HCT116 (cell line): ENCODE measurements around the gene TCF12. TPM values are rescaled to one million over a fixed set of nuclear protein-coding genes. Genes with fewer than 3 reads are reported as not detected.

Experiments
- ATAC-seq: fragments of 200-7000 bp; cut with Tn5 transposase; 2 replicates; pipeline ENCODE4 v1.9.1; 2020; ENCODE audit warnings: mild to moderate bottlenecking, moderate library complexity
- BruUV-seq: library from RNA; stranded (reverse); fragments of 400-500 nt; replicated peaks from 2 replicates; lab custom pipeline; 2021; lab: Mats Ljungman, UMichigan
- CTCF ChIA-PET: fragments of 300-600 bp; sonication (Branson Sonifier 250); formaldehyde crosslinking; loops from one replicate; lab custom pipeline; 2021; ENCODE audit warnings: antibody characterized with exemption; lab: Charles Lee
- POLR2A ChIA-PET: fragments of 300-600, 350-600 bp; sonication (Branson Sonifier 250); formaldehyde crosslinking; loops from one replicate; lab custom pipeline; 2021; ENCODE audit warnings: antibody characterized with exemption; lab: Charles Lee
- RAD21 ChIA-PET, 2 experiments: fragments of 300-600 bp; sonication (Branson Sonifier 250); formaldehyde crosslinking; loops; one replicate each; lab custom pipeline; 2023; ENCODE audit warnings: low total read pairs in 2 of 2; ENCODE audit not compliant: uncharacterized antibody in 2 of 2, unreplicated experiment in 2 of 2, low non-redundant PET in 1 of 2; lab: Charles Lee
- DNase-seq: peaks from one replicate; pipeline ENCODE4 v3.0.0-alpha.2; 2010; ENCODE audit warnings: low read depth, low spot score
- H2AFZ ChIP-seq: fragments of 200-600 bp; shearing (Covaris generic), sonication (generic); 2 replicates; pipeline ENCODE4 v1.6.1; 2017; ENCODE audit warnings: low read depth, mixed run types, mixed read lengths, antibody characterized with exemption, low read length; ENCODE audit not compliant: poor library complexity, severe bottlenecking
- H3K27ac ChIP-seq: 2 replicates; pipeline ENCODE4 v1.5.1; 2012; ENCODE audit warnings: low read depth, low read length
- H3K27me3 ChIP-seq: fragments of 200-600 bp; sonication (generic); 2 replicates; pipeline ENCODE4 v1.6.1; 2016; ENCODE audit warnings: mixed run types, low read length, mixed read lengths; ENCODE audit not compliant: insufficient read depth
- H3K36me3 ChIP-seq, 2 experiments: fragments of 200-500 bp in 1 of 2; fragments of 200-600 bp in 1 of 2; sonication (Bioruptor generic) in 1 of 2; sonication (generic) in 1 of 2; 2 replicates each; pipeline versions ENCODE4 v1.5.1 to v1.6.1; 2014 to 2016; ENCODE audit warnings: low read length in 2 of 2, inconsistent platforms in 1 of 2, mixed read lengths in 1 of 2, mixed run types in 1 of 2; ENCODE audit not compliant: insufficient read depth in 2 of 2, control insufficient read depth in 1 of 2
- H3K4me1 ChIP-seq, 2 experiments: fragments of 200-600 bp in 1 of 2; sonication (generic) in 1 of 2; 2 replicates each; pipeline versions ENCODE4 v1.5.1 to v1.6.1; 2012 to 2017; ENCODE audit warnings: low read length in 2 of 2, inconsistent platforms in 1 of 2, mild to moderate bottlenecking in 1 of 2, mixed read lengths in 1 of 2, mixed run types in 1 of 2, moderate library complexity in 1 of 2; ENCODE audit not compliant: insufficient read depth in 2 of 2, control insufficient read depth in 1 of 2
- H3K4me2 ChIP-seq: fragments of 200-600 bp; sonication (generic); 2 replicates; pipeline ENCODE4 v1.6.1; 2017; ENCODE audit warnings: mixed run types, low read length, mixed read lengths
- H3K4me3 ChIP-seq, 2 experiments: fragments of 200-600 bp in 1 of 2; sonication (generic) in 1 of 2; replicated peaks in 1 of 2; 2 replicates each; pipeline ENCODE4 v1.5.1; 2011 to 2016; ENCODE audit warnings: low read length in 2 of 2, control low read depth in 1 of 2, low read depth in 1 of 2, mild to moderate bottlenecking in 1 of 2, mixed read lengths in 1 of 2, mixed run types in 1 of 2
- H3K79me2 ChIP-seq: fragments of 200-600 bp; sonication (generic); 2 replicates; pipeline ENCODE4 v1.6.1; 2017; ENCODE audit warnings: mild to moderate bottlenecking, mixed run types, low read length, moderate library complexity, mixed read lengths; ENCODE audit not compliant: insufficient read depth
- H3K9ac ChIP-seq: fragments of 200-600 bp; sonication (generic); 2 replicates; pipeline ENCODE4 v1.6.1; 2016; ENCODE audit warnings: low read length, mixed read lengths
- H3K9me2 ChIP-seq: fragments of 200-600 bp; sonication (generic), shearing (Covaris generic); 2 replicates; pipeline ENCODE4 v1.6.1; 2017; ENCODE audit warnings: mixed run types, mild to moderate bottlenecking, moderate library complexity; ENCODE audit not compliant: insufficient read depth
- H3K9me3 ChIP-seq, 2 experiments: fragments of 200-500 bp in 1 of 2; fragments of 200-600 bp in 1 of 2; sonication (Bioruptor generic) in 1 of 2; sonication (generic) in 1 of 2; 2 replicates each; pipeline ENCODE4 v1.6.1; 2014 to 2017; ENCODE audit warnings: low read length in 2 of 2, mixed read lengths in 2 of 2, inconsistent platforms in 1 of 2, low read depth in 1 of 2, mild to moderate bottlenecking in 1 of 2, mixed run types in 1 of 2, moderate library complexity in 1 of 2; ENCODE audit not compliant: control insufficient read depth in 1 of 2, insufficient read depth in 1 of 2
- H4K20me1 ChIP-seq: fragments of 200-600 bp; sonication (generic), shearing (Covaris generic); 2 replicates; pipeline ENCODE4 v1.6.1; 2017; ENCODE audit warnings: mixed run types, mild to moderate bottlenecking, moderate library complexity; ENCODE audit not compliant: insufficient read depth
- ATF3 ChIP-seq: IDR thresholded peaks from 2 replicates; pipeline ENCODE4 v1.6.1; 2012
- CBX3 ChIP-seq: IDR thresholded peaks from 2 replicates; pipeline ENCODE4 v1.6.1; 2012; ENCODE audit warnings: low read depth
- CEBPB ChIP-seq: IDR thresholded peaks from 2 replicates; pipeline ENCODE4 v1.6.1; 2012; ENCODE audit warnings: low read depth
- CTCF ChIP-seq, 3 experiments: fragments of 200-600 bp in 1 of 3; sonication (generic) in 1 of 3; IDR thresholded peaks in 2 of 3; conservative IDR thresholded peaks in 1 of 3; 2 replicates each; pipeline ENCODE4 v1.5.1; 2012 to 2017; ENCODE audit warnings: low read depth in 2 of 3, low read length in 2 of 3, antibody characterized with exemption in 1 of 3, borderline replicate concordance in 1 of 3, control low read depth in 1 of 3, mild to moderate bottlenecking in 1 of 3, mixed read lengths in 1 of 3, mixed run types in 1 of 3, moderate library complexity in 1 of 3; ENCODE audit not compliant: insufficient read depth in 1 of 3
- EZH2 ChIP-seq: fragments of 200-600 bp; sonication (generic); IDR thresholded peaks from 2 replicates; pipeline ENCODE4 v1.6.1; 2017; ENCODE audit warnings: antibody characterized with exemption, mixed run types
- JUND ChIP-seq: IDR thresholded peaks from 2 replicates; pipeline ENCODE4 v1.6.1; 2012
- MAX ChIP-seq: IDR thresholded peaks from 2 replicates; pipeline ENCODE4 v1.6.1; 2012
- POLR2A ChIP-seq: IDR thresholded peaks from 2 replicates; pipeline ENCODE4 v1.7.0; 2011; ENCODE audit warnings: borderline replicate concordance; ENCODE audit not compliant: insufficient read depth, insufficient read length; ENCODE audit errors: extremely low read depth
- SIN3A ChIP-seq: IDR thresholded peaks from 2 replicates; pipeline ENCODE4 v1.6.1; 2012; ENCODE audit warnings: low read depth
- SRF ChIP-seq: IDR thresholded peaks from 2 replicates; pipeline ENCODE4 v1.6.1; 2012; ENCODE audit warnings: low read depth
- YY1 ChIP-seq: IDR thresholded peaks from 2 replicates; pipeline ENCODE4 v1.6.1; 2011; ENCODE audit warnings: low read length, low read depth, moderate library complexity, mild to moderate bottlenecking; ENCODE audit not compliant: insufficient replicate concordance; ENCODE audit errors: extremely low read depth
- intact Hi-C: fragments of 100-400 bp; cut with micrococcal nuclease; formaldehyde crosslinking; loops from 2 replicates; pipeline ENCODE4 v1.10.0; 2022
- total RNA-seq: library from RNA; stranded (reverse); gene quantifications from one replicate; pipeline ENCODE4 v1.2.1, GENCODE V29; 2021; ENCODE audit not compliant: unreplicated experiment

Gene TCF12
- total RNA-seq, 1 experiment from 2014 or later: 71.6 TPM

- no peak for TF ChIP-seq CBX3
- no peak for TF ChIP-seq ATF3
- TF ChIP-seq SIN3A: no peak
- TF ChIP-seq EZH2: no peak
- TF ChIP-seq YY1: no peak
- TF ChIP-seq SRF: no peak
- TF ChIP-seq, all 23 proteins: peak for 0
- no TSS peak for BruUV-seq
- ChIA-PET RAD21 (no interaction called here), POLR2A (no interaction called here), CTCF (no interaction called here)
- H3K4me2 ChIP-seq: no peak overlapping the region
- H3K9me3 ChIP-seq: no peaks in the 10 kb centered on the region
- no peak overlapping the region for H3K9ac ChIP-seq
- H3K27ac ChIP-seq: no peak overlapping the region
- no peak overlapping the region for H3K4me3 ChIP-seq
- H3K27me3 ChIP-seq: no peaks in the 10 kb centered on the region
- intact Hi-C loops: loop anchor here (5.0 kb wide), 1 partner anchor 57 kb away; no protein-coding TSS in a partner anchor
- no peaks in the 10 kb centered on the region for H3K4me1 ChIP-seq
- ATAC-seq (no peak), DNase-seq (no peak)
- H4K20me1 ChIP-seq: no peaks in the 10 kb centered on the region
- no peak overlapping the region for H2AFZ ChIP-seq
- no peaks in the 10 kb centered on the region for H3K79me2 ChIP-seq
- no peaks in the 10 kb centered on the region for H3K9me2 ChIP-seq
- no peaks in the 10 kb centered on the region for H3K36me3 ChIP-seq
These were observed 370.6 kb downstream of the TCF12 start for GRCh38 chr15:57288926-57289580.

- intact Hi-C loops: no loop called here
- no TSS peak for BruUV-seq
These were observed 371.7 kb downstream of the TCF12 start for GRCh38 chr15:57290187-57290586.

More at GRCh38 chr15:57290187-57290586, 371.7 kb downstream of the TCF12 start:
- TF ChIP-seq CEBPB: no peak
- no peak for TF ChIP-seq MAX
- no peak for TF ChIP-seq POLR2A
- no peak for TF ChIP-seq JUND
- TF ChIP-seq SIN3A: no peak
- no peak for TF ChIP-seq CTCF (IDR thresholded peaks at IDR 0.05 in 2 of 3, conservative IDR thresholded peaks at IDR 0.05 in 1 of 3; ENCODE audit: borderline replicate concordance in 1 of 3, insufficient read depth in 1 of 3, low read depth in 2 of 3, low read length in 2 of 3)
- no peak overlapping the region for H3K27ac ChIP-seq
- no peaks in the 10 kb centered on the region for H3K79me2 ChIP-seq
- H3K4me3 ChIP-seq: no peak overlapping the region
- no peaks in the 10 kb centered on the region for H3K9me2 ChIP-seq
- H3K4me1 ChIP-seq: no peaks in the 10 kb centered on the region
- no peak for ATAC-seq
- no peak overlapping the region for H2AFZ ChIP-seq
- no peak overlapping the region for H3K4me2 ChIP-seq
- H3K36me3 ChIP-seq: no peaks in the 10 kb centered on the region
- no peak overlapping the region for H3K9ac ChIP-seq
- ChIA-PET CTCF (no interaction called here), RAD21 (no interaction called here), POLR2A (no interaction called here)
- H3K9me3 ChIP-seq: no peaks in the 10 kb centered on the region
- H3K27me3 ChIP-seq: no peaks in the 10 kb centered on the region
- H4K20me1 ChIP-seq: no peaks in the 10 kb centered on the region
- DNase-seq: no peak
